HCT116 (cell line): ENCODE results near the gene PGBD5.

Experiments used
- CTCF ChIP-seq, 3 experiments: fragments of 200-600 bp in 1 of 3; sonication (generic) in 1 of 3; IDR thresholded peaks in 2 of 3; conservative IDR thresholded peaks in 1 of 3; 2 replicates each; pipeline ENCODE4 v1.5.1; 2012 to 2017; ENCODE audit warnings: low read depth in 2 of 3, low read length in 2 of 3, antibody characterized with exemption in 1 of 3, borderline replicate concordance in 1 of 3, control low read depth in 1 of 3, mild to moderate bottlenecking in 1 of 3, mixed read lengths in 1 of 3, mixed run types in 1 of 3, moderate library complexity in 1 of 3; ENCODE audit not compliant: insufficient read depth in 1 of 3
- EGR1 ChIP-seq: IDR thresholded peaks from 2 replicates; pipeline ENCODE4 v1.6.1; 2012; ENCODE audit warnings: low read depth
- EZH2 ChIP-seq: fragments of 200-600 bp; sonication (generic); IDR thresholded peaks from 2 replicates; pipeline ENCODE4 v1.6.1; 2017; ENCODE audit warnings: antibody characterized with exemption, mixed run types
- EZH2phosphoT487 ChIP-seq: fragments of 200-600 bp; IDR thresholded peaks from 2 replicates; pipeline ENCODE4 v1.6.1; 2018; ENCODE audit warnings: antibody characterized with exemption, borderline replicate concordance
- JUND ChIP-seq: IDR thresholded peaks from 2 replicates; pipeline ENCODE4 v1.6.1; 2012
- POLR2A ChIP-seq: IDR thresholded peaks from 2 replicates; pipeline ENCODE4 v1.7.0; 2011; ENCODE audit warnings: borderline replicate concordance; ENCODE audit not compliant: insufficient read depth, insufficient read length; ENCODE audit errors: extremely low read depth
- YY1 ChIP-seq: IDR thresholded peaks from 2 replicates; pipeline ENCODE4 v1.6.1; 2011; ENCODE audit warnings: low read length, low read depth, moderate library complexity, mild to moderate bottlenecking; ENCODE audit not compliant: insufficient replicate concordance; ENCODE audit errors: extremely low read depth

GRCh38 chr1:230315099-230315498, 111.0 kb downstream of the PGBD5 start:
- TF ChIP-seq CTCF (IDR thresholded peaks at IDR 0.05 in 2 of 3, conservative IDR thresholded peaks at IDR 0.05 in 1 of 3; ENCODE audit: borderline replicate concordance in 1 of 3, insufficient read depth in 1 of 3, low read depth in 2 of 3, low read length in 2 of 3) (no peak), JUND (no peak), POLR2A (no peak), EZH2phosphoT487 (no peak), EZH2 (no peak), YY1 (no peak), EGR1 (no peak)
